NCI-H2107 (cell line): ENCODE results near the gene ENOPH1.
A peak's percentile ranks its signal among the peaks of the same experiment; 100 is the strongest.
"Not testable (repeated sequence)": the region's sequence is repeated elsewhere in the genome, so short reads cannot be mapped to it uniquely, and the experiment has no call there.

Source experiments
- DNase-seq: peaks from one replicate; lab custom pipeline; 2025; lab: John Stamatoyannopoulos, UW

Gene ENOPH1

DNA sequence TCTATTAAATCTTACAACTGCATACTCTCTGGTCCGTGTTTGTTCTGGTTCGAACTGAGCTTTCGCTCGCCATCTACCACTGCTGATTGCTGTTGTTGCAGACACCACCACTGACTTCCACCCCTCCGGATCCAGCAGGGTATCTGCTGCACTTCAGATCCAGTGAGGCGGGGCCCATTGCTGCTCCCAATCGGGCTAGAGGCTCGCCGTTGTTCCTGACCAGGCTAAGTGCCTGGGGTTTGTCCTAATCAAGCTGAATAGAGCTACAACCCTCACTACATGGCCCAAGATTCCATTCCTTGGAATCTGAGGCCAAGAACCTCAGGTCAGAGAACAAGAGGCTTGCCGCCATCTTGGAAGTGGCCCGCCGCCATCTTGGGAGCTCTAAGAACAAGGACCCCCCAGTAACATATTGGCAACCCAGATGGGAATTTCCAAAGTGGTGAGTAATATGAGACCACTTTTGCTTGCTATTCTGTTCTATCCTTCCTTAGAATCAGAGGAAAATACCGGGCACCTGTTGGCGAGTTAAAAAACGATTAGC lies 43.3 kb downstream of the ENOPH1 start:
- no peak for DNase-seq

DNA sequence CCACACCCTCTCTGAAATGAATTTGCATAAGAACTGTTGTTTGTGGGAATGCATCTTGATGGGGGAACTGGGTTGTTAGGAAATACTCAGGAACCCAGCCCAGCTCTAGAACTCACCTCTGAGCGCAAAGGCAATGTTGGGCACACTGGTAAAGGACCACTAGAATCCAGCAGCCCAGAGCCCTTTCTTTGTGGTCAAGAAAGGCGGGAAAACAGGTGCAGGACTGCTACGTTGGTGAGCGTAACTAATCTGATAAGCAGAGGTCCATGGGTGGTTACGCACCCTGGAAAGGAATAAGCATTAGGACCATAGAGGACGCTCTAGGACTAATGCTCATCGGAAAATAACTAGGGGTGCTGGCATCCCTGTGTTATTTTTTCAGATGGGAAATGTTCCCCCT lies 45.5 kb downstream of the ENOPH1 start:
- DNase-seq: not testable (repeated sequence)

DNA sequence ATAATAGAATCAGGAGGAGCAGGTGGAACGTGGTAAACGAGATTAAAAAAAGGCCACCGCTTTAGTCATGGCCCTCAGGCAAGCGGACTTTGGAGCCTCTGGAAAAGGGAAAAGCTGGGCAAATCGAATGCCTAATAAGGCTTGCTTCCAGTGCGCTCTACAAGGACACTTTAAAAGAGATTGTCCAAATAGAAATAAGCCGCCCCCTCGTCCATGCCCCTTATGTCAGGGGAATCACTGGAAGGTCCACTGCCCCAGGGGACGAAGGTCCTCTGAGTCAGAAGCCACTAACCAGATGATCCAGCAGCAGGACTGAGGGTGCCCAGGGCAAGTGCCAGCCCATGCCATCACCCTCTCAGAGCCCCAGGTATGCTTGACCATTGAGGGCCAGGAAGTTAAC lies 47.1 kb downstream of the ENOPH1 start:
- not testable (repeated sequence) for DNase-seq

DNA sequence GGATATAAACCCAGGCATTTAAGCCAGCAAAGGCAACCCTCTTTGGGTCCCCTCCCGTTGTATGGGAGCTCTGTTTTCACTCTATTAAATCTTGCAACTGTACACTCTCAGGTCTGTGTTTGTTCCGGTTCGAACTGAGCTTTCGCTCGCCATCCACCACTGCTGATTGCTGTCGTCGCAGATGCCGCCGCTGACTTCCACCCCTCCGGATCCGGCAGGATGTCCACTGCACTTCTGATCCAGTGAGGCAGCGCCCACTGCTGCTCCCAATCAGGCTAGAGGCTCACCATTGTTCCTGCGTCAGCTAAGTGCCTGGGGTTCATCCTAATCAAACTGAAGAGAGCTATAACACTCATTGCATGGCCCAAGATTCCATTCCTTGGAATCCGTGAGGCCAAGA lies 49.2 kb downstream of the ENOPH1 start:
- no peak for DNase-seq

DNA sequence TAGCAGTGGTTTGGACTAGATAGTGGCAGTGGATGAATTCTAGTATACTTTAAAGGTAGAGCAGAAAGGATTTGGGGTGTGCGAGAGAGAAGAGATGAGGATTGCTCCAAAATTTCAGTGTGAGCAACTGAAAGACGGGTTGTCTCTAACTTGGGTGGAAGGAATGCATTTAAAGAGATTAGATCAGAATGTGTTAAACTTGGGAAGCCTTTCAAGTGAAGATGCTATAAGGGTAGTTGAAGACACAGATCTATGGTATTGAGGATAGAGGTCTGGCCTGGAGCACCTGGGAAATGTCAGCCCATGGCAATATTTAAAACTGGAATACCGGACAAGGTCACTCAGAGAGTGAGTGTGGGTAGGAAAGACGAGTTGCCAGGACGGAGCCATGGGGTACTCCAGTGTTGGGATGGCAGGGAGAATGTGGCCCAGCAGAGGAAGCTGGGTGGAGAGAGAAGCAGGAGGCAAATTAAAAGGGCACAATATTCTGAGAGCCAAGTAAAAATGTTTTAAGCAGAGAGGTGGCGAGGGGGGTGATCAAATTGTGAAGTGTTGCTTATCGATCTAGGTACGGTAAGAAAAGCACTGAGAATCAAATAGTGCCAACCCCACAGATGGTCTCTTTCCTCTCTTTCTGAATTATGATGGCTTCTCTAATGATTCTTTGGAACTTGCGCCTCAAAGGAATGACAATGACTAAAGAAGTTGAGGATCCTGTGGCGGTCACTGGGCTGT lies 50.5 kb downstream of the ENOPH1 start:
- no peak for DNase-seq

DNA sequence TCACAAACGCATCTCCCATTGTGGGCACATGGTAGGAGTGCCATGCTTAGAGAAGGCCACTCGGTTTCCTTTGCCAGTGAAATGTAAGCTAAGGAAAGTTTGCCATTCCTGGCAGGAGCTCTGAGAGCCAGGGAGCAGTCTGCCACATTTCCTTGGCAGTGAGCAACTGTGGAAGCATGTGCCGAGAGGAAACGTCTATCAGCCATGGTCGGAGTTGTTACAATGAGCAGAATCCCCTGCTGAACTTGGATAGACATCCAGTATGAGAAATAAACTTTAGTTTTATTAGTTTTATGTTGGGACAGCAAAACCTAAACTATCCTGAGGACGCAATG lies 51.1 kb downstream of the ENOPH1 start:
- DNase-seq: no peak

DNA sequence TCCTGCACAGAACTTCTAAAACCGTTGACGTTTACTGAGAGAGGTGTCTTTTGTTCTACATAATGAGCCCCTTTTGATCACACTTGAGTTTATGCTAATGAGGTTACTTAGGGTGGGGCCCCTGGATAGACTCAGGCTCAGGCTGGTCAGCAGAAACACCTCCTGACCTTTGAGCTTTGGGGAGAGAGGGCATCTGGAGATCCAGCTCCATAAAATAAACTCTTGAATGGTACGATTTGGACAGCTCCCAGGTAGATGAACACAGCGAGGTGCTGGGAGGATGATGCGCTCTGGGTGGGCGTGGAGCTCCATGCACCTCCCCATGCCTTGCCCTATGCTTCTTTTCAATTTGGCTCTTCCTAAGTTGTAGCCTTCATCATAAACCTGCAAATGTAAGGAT lies 52.0 kb downstream of the ENOPH1 start:
- no peak for DNase-seq

DNA sequence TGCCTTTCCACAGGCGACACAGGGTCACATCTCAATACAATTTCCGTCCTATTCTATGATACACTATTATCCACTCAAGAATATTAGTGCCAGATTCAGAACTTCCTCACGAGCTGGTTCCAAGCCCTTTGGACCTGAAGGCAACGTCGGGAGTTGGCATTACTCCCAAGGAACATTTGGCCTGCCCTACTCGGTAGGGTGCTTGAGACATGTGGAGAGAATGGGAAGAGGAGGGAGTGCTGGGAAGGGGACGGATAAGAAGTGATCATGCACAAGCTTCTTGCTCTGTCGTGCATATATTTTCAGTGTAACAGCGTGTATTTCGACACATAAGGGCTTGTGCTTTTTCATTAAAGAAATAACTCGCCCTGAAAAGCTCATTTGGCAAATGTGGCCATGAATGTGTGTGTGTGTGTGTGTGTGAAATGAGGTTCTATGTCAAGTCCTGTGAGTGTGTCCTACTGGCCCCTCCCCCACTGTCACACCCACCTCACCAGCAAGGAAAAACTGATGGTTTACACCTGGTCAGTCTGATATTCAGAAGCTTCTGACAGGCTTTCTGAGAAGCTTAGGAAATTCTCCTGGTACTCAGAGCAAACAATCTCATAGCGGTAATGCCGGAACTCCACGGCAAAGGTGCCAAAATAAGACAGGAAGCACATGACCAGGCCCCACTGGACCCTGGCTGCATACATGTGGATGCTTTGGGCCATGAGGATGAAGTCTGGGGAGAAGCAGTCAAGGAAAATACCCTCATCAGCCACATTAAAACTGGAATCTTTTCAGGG lies 54.8 kb downstream of the ENOPH1 start:
- no peak for DNase-seq

DNA sequence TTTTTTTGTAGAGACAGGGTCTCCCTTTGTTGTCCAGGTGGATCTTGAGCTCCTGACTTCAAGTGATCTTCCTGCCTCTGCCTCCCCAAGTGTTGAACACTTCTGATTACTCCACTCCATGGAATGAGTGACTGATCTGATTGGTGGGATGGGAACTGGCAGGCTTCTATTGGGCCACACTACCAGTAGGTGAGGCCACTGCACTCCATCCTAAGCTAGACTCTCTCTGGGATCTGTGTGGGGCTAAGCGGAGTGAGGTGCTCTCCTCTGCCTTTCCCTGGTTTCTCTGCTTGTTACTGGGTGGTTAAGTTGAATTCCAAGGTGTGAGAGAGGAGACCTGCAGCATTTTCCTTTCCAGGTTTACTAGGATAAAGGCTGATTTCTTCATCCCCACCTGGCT lies 58.7 kb downstream of the ENOPH1 start:
- no peak for DNase-seq

DNA sequence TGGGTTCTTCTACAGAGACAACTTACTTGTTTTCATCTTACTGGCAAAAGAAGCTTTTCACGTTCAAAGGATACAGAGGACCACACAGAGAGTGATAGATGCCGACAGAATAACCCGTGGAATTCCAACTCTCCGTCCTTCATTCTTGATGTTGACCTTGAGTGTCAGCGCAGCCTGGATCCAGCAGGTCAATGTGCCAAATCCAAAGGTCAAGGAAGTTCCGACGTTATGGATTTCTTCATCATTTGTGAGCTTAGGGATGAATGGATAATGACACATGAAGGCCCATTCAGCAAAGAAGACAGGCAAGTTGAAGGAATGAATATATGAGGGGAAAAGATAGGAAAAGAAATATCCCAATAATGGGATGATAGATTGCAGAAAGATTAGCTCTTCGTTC lies 59.6 kb downstream of the ENOPH1 start:
- DNase-seq: no peak

DNA sequence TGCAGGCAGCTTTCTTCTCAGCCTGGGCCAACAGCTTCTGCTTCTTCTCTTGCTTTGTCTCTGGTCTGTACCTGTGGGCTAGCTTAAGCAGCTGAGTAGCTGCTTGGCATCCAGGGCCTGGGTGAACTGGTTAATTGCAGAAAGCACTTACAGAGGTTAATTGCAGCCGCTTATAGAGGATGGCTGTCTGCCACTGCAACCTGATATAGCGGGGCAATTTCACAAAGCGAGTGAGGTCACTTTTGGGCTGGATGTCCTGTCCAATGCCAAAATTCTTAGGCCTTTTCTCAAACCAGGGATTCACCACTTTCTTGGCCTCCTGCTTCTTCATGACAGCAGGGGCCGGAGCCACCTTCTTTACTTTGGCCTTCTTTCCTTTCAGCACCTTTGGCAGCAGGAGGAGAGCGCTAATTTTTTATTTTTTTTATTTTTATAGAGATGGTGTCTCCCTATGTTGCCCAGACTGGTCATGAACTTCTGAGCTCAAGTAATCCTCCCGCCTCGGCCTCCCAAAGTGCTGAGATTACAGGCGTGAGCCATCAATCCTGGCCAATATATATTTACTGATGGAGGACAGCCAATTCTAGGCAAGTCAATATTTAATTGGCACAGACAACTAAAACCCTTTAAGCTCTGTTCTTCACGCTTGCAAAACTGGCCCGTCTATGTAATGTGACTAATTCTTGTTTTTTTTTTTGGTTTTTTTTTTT lies 61.0 kb downstream of the ENOPH1 start:
- no peak for DNase-seq

DNA sequence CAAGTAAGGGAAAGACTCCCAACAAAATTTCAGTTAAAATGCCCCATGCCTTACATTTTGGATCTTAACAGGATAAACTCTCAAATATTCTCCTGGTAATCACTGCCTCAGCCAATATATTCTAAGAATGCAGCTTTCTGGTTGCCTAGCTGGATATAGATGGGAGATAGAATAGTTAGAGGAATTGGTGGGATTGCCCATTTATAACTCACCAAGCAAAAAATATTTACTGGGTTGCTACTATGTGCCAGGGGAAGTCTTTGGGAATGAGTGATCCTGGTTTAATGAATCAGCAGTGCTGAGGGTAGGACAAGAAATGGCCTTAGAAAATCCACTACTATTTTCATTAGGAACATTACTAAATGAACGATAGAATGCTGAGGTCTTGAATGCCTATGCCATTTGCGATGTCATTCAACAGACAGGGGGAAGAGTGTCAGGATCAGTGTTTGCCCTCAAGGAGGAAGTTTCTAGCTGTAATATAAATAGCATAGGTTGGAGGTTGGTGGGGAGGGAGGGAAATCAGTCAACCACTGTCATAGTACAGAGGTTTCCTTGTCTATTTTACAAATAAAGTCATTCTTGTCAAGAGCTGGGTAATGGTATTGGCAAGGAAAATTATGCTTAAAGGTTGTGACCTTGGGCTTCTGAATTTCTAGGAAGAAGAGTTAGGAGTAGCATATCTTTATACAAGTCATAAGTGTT lies 63.5 kb downstream of the ENOPH1 start:
- DNase-seq: no peak

DNA sequence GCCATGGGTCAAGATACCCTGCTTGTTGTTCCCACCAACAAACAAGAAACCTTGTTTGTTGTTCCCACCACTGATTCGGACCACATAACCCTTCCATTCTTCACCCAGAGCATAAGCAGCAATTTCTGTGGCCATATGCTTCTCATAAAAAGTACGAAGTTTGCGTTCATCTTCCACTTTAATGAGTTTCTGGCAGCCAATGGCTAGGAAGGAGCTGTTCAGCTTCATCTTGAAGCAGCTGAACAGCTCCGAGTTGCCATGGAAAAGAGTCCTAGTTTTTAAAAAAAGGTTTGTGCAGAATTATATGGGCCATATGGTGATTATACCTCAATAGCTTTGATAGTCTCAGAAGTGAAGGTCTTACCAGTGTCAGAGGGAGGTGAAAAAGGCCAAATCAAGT lies 65.3 kb downstream of the ENOPH1 start:
- DNase-seq: no peak

DNA sequence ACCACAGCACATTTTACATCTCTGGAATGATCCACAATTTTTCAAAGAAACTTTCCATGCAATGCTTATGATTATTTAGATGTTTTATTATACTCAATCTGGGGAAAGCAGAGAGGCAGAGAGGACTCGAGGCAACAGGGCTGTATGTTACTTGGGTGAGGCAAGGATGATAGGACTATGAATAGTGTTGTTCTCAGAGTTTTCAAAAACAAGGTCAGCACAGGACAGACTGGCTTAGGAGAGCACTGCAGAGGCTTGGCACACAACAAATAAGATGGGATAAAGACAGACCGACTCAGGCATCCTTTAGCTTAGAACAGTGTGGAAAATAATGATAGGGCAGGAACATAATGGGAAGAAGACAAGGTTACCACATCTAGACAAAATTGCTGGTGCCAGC lies 66.0 kb downstream of the ENOPH1 start:
- no peak for DNase-seq

DNA sequence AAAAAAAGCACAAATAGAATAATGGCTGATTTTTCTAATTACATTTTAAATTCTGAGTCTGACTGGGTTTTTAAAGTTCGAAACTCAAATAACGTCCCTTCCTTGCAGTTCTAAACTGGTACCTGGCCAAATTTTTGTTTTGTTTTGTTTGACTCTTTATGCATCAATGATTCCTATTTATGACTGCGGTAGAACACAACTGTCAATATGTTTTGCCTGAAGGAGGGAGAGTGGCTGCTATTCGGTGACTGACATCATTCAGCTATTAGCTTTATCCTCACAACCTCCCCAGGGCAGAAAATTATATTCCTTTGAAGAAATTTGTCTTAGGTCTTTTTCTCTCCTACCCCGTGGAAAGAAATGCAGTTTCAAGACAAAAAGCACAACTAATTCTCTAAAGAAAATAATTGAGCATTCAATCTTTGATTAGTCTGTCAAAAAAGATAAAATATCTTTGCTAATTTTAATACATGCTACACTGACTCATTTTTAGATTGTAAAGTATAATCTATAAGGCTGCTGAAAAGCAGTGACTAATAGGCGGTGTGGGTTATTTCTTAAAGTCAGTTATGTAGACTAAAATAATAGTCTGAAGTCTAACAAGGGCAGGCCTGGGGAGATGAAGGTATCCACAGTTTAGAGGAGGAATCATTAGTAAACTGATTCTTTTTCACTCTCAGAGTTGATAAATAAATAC lies 69.5 kb downstream of the ENOPH1 start:
- peak; percentile 14 for DNase-seq

DNA sequence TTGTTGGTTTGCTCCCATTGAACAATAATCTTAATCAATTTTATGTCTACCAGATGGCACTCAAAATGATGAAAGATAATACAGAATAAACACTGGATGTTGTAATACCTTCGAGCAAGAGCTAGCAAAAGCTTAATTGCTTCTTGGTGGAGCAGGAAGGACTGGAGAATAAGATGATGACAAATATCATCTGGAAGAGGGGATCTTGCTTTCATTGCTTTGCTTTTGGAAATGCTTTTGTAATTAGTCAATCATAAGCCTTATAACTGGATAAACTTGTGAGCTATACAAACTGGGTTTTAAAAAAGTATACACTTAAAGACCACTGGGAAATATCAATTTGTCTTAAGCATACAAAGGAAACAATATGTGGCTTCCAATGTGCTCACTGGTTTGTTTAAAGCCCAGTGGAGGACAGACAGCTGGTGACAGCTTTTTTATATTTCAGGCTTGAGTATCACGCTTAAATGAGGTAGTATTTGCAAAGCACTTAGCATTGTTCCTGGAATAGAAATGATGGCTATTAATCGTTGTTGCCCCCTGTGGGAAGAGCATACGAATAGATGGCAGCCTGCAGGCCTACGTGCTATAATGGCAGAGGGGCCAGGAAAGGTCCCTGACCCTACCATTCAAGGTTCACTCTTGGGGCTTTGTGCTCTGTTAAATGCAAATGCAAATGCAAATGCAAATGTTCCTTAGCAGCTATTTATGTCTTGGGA lies 70.2 kb downstream of the ENOPH1 start:
- DNase-seq: no peak

DNA sequence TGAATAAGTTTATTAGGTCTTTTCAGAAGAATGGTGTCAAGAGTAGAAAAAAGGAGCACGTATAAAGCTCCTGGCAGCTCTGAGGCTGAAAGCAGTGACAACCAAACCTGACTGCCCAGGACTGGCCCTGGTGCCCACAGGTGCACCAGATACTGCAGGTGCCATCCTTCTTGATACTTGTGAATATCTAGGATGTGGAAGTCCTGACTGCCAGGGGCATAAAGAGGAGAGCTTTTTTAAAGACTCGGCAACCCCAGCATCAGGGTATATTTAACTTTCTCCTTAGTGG lies 70.7 kb downstream of the ENOPH1 start:
- DNase-seq: no peak

DNA sequence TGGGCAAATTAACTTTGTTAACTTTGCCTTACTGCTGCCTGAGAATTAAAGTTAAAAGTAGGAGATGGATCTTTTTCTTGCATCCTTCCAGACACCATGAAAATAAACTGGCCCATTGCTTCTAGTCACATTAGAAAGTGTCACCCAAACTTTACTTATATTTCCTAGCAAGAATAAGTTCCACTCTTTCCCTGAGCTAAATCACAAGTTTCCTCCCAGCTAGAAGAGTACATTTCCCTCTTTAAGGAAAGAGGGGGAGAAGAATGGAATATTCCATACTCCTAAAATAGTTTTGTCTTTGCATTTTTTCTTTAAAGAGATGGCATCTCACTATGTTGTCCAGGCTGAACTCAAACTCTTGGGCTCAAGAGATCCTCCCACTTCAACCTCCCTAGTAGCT lies 77.6 kb downstream of the ENOPH1 start:
- DNase-seq: no peak

DNA sequence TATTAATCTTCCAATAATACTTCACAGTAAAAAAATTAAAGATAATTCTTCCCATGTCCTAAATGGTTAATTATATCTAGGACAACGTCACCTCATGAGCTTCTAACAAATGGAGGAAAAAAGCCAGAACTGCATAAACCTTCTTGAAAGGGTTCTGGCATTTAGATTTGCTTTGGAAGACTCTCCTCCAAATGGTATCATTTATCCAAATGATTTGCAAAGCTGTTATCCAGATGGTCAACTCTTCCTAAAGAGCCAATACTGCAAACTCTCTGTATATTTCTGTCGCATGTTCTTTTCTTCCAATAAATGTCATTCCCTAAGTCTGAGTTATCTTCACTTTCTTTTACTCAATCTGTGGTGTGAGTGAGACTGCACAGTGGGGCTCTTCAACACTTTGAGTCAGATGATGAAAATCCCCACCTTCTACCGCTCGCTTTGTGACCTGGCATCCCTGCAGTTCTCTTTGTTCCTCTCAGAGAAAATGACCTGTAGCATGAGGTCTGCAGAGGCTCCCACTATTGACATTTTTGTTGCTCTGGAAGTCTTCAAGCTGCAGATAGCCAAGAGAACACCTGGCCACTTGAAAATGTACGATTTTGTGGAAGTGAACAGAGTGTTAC lies 78.5 kb downstream of the ENOPH1 start:
- DNase-seq: no peak

DNA sequence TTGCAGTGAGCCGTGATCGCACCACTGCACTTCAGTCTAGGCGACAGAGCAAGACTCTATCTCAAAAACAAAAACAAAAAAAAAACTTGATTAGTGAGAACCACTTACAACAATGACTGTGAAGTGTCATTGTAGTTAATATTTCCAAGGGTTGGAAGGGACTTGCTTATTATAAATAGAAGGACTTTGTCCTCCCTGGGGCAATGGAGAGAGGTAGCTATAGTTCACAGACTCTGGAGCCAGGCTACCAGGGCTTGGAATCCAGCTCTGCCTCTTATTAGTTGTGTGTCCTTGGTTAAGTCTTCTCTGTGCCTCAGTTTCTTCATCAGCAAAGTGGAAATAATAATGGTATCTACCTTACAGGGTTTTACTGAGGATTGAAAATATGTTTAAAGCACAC lies 79.8 kb downstream of the ENOPH1 start:
- DNase-seq: no peak
